Hematopoietic multipotent progenitor cell treated with erythropoietin and hydrocortisone succinate and interleukin-3 and kit ligand, for 6 days (in vitro differentiated cells): ENCODE measurements around the gene ARL4C.
"Not testable (repeated sequence)": the region's sequence is repeated elsewhere in the genome, so short reads cannot be mapped to it uniquely, and the experiment has no call there.

Source experiments
- DNase-seq: peaks from one replicate; pipeline ENCODE4 v3.0.0-alpha.2; 2015

The ARL4C gene

DNA sequence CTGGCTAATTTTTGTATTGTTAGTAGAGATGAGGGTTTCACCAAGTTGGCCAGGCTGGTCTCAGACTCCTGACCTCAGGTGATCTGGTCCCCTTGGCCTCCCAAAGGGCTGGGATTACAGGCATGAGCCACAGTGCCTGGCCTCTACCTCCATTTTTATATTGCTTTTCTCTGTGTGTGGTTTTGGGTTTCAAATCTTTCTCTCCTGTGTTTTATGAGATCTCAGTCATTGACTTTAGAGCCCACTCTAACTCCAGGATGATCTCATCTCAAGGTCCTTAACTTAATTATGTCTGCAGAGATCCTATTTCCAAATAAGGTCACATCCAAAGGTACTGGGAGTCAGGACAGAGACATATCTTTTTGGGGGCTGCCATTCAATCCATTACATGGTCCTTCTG is 24.7 kb downstream of the ARL4C start:
- no peak for DNase-seq

DNA sequence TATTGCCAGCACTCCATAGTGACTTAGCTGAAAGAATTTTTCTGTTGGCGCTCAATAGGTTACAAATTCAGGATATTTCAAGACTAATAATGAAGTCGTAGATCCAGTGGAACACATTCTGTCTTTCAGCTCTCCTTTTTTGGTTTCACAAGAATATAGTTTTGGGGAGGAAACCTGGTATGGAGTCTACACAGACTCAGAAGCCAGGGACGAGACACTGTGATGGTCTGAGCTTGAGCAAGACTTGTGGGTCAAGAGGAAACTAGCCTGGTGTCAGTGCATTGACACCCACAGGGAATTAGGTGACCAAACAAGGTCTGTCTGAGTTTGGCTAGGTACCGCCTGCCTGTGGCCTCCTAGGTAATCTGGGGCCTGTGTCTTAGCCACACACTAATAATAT is 26.9 kb downstream of the ARL4C start:
- DNase-seq = no peak

DNA sequence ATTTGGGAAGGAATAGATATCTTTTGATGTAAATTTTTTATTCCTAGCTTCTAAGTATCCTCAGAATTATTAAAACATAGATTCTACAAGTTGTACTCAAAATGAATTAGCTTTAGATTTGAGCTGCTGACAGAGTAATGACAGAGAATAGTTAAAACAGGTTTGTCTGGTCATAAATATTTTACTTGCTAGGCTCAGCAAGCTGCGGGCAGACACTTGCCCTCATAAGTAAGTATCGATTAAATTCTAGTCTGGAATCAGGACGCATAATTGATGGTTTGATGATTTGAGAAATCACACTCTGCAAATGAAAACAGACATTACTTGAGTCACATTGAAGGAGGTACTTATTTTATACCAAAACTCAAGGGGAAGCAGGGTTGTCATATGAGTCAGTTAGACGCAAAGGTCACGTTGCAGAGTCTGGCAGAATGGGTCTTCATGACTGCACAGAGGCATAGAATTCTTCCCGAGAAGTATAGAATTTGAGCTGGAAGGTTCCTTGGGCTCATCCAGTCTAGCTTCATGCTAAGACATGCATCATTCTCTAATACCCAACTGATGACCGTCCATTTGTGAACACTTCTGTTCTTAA is 27.5 kb downstream of the ARL4C start:
- no peak for DNase-seq

DNA sequence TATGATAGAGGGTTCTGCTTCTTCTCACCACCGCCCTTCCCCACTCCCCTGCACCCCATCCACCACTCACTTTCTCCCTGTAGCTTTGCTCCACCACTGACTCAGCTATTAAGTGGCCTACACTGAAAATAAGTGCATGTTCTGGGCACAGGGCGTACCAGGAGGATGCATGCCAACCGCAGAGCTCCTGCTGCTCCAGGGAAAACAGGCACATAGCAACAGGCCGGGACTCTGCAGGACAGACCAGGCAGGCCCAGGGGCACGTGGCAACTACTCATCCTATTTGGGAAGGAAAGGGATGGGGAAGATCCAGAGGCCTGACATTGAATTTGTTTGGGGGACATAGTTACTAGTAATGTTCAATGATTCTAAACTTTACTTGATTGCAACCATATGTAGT is 28.4 kb downstream of the ARL4C start:
- no peak for DNase-seq

DNA sequence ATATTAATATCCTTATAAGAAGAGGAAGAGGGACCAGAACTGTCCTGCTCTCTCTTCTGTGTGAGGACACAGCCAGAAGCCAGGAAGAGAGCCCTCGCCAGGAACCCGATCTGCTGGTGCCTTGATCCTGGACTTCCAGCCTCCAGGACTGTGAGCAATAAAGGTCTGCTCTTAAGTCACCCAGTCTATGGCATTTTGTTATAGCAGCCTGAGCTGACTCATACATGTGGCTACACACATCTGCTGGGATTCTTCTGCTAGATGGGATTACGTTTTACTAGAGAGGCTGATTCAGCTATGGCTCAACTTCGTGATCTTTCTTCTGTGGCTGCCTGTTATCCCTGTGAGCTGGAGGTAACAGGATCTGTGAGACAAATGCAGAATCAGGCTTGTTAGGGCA is 29.6 kb downstream of the ARL4C start:
- no peak for DNase-seq

DNA sequence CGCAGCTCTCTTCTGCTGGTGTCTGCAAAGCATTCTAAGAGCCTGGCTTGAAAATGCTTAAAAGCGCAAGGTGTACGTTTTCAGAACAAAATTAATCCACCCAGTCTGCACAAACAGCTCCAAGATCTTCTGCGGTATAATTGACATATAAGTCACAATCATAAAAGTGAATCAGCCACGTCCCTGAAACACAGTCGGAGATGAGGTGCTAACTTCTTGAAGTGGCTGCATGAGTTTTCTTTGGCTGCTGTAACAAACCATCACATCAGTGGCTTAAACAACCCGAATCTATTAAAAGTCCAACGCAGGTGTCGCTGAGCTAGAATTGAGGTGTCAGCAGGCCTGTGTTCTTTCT is 32.6 kb downstream of the ARL4C start:
- DNase-seq = no peak

DNA sequence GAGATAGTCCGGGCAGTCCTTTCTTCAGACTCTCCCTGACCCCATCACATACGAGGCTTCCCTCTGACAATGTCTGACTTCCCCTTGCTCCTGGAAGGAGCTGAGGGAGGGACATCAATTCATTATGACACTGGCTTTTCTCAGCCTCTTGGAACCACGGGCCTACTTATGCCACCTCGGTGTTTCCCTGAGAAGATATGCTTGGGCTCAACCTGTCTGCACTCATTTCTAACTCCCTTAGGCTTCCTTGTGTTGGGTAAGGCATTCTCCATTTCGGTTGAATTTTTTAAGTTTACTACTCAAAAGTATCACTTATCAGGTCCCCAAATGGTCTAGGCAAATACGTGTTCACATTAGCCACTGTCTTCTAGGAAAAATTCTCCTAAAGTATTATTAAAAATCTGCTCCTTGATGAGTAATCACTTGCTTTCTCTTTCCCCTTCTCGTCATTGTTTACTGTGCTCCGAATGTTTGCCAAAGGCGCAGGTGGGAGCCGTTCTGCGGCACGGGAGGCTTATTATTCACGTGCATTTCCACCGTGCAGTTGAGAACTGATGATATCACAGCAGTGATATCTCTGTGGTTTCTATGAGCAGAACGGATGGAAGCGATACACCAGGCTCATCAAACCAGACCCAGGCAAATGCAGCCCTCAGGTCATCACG is 33.1 kb downstream of the ARL4C start:
- no peak for DNase-seq

DNA sequence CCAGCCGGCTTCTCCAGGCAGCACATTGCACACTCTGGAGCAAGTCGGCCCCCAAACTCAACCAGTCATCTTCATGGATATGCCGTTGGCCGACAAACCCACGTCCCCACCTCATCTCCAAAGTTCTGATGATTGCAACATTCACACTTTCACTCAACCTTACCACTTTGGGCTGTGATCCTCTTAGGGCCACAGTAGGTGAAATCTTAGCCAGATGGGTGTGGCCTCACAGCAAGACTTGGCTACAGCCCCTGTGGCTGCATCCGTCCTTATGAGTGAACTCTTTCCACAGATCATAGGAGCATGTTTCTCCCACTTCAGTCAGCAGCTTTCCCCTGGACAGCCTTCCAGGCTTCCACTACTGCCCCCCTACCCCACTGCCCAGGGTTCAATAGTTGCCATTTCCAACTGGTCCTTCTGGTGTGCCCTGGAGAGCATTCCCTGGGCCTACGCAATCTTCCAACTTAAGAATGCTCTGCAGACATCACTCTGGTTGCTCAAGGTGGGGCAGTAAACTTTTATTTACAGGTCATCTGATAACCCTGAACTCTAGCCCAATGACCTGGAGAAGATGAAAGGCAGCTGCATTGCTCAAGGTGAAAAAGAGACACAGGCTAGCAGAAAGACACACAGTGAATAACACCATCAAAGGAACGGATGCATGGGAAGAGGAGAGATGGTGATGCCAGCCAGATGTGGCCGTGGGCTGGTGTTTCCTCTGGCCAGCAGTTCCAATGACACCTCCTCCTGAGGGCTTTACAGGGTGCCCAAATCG is 34.5 kb downstream of the ARL4C start:
- DNase-seq = no peak

DNA sequence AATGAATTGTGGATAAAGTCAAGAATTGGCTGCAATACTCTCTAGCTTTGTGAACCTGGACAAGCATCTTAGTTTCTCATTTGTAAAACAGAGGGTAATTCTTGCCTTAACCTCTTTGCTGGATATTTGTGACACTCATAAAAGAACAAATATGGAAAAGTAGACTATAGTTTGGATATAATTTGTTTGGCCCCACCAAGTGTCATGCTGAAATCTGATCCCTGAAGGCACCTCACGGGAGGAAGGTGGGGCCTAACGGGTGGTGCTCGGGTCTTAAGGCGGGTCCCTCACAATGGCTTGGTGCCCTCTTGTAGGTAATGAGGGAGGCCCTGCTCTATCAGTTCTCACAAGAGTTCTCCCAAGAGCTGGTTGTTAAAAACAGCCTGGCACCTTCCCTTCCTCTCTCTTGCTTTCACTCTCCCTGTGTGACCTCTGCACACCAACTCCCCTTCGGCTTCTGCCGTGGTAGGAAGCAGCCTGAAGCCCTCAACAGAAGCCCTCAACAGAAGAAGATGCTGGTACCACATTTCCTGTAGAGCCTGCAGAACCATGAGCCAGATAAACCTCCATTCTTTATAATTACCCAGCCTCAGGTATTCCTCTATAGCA is 37.4 kb downstream of the ARL4C start:
- DNase-seq = no peak

DNA sequence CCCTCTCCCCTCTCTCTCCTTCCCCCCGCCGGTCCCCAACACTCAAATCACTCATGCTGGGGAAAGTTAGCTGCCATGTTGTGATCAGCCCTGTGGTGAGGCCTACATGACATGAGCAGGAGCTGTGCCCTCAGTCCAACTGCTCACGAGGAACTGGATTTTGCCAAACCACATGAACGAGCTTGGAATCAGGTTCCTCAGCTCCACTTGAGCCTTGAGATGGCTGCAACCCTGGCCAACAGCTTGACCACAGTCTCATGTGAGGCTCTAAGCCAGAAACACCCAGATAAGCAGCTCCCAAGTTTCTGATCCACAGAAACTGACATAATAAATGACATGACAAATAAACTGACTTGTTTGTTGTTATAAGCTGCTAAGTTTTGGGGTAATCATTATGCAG is 38.4 kb downstream of the ARL4C start:
- no peak for DNase-seq

DNA sequence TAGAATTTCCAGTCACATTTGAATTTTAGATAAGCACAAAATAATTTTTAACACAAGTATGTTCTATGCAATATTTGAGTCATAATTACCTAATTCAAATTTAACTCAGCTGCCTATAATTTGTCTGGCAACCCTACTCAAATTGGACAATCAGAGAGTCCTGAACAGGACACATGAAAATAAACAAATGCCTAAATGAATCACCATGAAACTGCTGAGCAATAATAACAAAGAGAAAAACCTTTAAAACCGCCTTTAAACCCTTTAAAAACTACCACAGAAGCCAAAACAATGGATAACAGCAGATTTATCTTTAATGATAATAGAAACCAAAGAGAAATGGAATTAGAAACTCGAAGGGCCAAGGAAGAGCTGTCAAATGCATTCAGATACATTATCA is 39.5 kb downstream of the ARL4C start:
- DNase-seq = no peak

DNA sequence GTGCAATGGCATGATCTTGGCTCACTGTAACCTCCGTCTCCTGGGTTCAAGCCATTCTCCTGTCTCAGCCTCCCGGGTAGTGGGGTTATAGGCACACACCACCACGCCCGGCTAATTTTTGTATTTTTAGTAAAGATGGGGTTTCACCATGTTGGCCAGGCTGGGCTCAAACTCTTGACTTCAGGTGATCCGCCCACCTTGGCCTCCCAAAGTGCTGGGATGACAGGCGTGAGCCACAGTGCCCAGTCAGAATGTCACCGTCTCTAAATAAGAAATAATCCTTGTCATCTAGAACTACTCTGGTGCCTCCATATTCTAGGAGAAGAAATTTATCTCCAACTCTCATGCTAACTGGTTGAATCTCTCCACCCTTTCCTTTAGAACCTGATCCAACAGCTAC is 41.6 kb downstream of the ARL4C start:
- DNase-seq = not testable (repeated sequence)

DNA sequence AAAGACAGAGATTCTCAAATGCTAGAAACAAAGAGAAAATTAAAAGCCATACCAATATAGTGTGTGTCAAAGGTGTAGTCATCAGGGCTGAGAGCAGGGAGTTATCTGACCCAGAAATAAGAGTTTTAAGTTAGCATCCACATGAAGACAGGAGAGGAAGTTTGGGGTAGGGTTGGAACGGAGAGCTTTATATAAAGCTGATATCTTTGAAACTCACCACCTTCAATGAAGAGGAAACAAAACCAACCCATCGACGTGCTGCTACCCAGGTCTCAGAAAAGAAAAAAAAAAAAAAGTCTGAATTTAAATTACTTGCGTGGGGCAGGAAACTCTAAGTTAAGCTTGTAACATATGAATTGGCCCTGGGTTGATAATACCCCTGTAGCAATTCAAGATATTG is 42.4 kb downstream of the ARL4C start:
- DNase-seq = no peak

DNA sequence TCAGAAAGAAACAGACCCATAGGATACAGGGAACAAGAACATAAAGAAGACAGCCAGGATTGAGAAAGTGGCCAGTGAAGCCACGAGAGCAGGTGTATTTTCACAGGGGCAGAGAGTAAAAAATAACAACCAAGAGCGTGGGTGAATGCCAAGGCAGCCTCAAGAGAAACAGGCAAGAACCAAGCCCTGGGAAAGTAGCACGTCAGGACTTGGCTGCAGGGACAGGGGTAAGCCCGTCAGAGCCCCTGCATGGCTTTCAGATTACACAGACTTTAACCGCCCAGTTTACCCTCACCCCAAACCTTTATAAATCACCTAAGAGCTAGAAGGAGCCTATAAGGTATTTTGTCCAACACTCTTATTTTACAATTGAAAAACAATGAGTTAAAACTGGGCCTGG is 43.7 kb downstream of the ARL4C start:
- no peak for DNase-seq

DNA sequence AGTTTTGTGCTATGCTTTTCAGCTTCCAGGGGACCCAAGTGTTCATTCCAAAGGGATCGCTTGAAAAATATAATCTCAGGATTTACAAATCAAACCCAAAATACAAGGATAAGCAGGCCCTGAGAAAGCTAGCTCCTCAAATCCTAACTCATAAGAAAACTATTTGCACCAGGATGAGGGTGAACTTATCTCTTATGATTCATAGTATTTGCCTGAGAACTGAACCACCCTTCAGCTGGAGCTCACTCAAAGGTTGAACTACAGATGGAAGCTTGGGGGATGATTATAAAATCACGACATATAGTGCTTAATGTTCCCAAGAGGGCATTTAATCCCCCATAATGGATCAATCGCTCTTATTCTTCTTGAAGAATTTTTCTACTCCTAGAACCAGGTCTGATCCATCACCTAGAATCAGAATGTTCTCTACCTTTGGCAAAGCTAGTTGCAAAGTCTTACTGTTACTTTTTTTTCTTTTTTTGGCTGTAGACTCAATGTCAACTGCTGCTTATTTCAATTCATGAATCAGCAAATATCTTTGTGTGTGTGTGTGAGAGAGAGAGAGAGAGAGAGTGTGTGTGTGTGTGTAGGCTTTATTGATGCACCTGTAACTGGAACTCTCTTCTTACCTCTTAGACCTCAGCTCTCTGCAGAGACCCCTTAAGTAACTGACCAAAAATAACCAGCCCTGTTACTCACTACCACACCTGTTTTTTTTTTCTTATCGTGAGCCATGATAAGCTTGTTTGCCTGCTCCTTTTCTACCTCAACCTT is 44.8 kb downstream of the ARL4C start:
- DNase-seq = no peak

DNA sequence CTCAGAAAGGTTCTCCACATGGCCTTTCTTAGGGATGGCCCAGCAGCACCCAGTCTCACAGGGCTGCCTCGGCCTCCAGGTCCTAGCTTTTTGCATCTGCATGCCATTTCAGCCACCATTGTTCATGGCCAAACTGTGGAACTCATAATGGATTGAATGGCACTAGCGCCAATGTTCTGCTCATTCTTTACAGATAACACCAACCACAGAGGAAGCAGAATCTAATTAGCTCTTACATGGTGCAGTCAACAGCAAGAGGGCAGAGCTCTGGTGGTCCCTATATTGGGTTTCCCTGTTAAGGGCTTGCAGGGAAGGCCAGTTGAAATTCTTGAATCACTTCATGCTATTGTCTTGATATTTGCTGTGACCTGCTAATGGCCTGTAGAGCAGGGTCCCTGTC is 45.6 kb downstream of the ARL4C start:
- no peak for DNase-seq

DNA sequence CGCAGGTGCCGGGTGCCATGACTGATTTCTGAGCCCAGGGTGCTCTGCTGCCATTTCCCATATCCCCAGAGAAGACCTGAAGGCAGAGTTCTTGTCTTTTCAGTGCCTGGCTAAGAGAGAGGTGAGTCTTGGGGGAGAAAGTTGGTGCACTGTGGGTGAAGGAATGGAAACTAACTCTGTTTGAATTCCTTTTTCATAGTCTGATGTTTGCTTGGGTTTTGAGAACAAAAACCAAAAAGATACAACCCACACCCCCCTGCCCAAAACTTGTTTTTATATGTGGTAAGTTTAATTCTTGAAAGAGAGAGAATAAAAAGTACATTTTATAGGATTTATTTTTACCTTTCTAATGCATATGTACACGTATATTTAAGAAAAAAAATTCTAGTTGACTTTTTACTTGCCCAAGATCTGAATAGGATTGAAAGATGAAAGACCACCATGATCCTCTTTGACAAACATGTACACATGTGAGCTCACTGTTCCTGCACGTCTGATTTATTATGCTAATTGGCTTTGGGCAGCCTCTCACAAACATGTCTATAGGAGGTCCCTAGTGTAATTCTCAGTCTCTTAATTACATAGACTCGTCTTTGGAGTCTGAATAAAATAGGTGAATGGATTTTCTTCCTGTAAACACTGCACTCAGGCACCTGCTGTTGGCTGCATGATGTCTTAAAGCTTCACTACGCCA is 46.3 kb downstream of the ARL4C start:
- no peak for DNase-seq

DNA sequence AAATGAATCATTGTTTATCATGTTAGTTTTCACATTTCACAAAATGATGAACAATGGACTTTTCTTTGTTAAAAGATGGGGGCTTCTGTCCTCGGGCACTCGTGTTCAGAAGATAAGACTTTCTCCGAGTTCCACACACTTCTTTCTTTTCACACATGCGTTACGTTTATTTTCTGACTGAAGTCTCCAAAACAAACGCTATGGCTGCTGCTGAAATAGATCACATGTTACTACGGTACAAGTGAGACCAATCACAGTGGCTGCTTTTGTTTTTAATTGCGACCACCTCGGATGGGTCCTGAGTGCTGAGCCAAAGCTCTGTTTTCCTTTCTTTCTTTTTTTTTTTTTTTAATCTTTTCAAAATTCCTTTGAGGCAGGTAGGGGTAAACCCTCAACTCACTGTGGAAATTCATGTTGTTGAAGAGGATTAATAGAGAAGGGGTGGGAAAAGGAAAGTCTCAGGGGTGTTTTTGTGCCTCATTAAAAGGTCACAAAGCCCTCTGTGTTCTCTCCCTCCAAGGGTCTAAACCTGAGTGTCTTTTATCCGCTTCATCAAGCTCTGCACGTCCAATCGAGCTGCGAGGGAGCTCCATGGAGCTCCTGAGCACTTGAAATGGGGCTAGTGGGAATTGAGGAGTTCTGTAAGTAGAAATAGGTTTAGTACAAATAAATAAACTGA is 48.2 kb downstream of the ARL4C start:
- DNase-seq = no peak

DNA sequence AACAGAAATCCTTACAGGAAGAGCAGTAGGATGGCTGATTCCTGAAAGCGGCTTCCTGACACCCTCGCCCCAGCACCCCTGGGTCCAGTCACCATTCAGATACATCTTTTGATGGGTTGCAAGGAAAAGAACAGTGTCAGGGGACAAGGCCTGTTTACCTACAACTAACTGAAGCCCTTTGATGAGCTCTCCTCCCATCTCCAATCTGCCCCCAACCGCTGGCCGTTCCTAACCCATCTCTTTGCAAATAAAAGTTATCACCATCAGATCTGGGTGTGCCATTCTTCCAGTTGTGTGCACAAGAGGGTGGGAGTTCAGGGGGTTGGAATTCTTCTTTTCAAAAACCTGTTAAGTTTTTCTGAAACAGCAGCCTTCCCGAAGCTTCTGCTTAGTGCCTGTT is 48.9 kb downstream of the ARL4C start:
- DNase-seq = no peak

DNA sequence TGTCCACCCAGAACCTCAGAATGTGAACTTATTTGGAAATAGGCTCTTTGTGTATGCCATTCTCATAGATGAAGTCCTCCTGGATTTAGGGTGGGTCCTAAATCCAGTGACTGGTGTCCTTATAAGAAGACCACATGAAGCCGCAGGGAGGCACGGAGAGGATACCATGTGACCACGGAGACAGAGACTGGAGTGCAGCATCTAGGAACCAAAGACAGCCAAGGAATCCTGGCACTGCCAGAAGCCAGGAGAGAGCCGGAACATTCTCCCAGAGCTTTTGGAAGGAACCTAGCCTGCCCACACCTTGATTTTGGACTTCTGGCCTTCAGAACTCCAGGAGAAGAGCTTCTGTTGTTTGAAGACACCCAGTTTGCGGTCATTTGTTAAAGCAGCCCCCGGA is 49.7 kb downstream of the ARL4C start:
- no peak for DNase-seq

DNA sequence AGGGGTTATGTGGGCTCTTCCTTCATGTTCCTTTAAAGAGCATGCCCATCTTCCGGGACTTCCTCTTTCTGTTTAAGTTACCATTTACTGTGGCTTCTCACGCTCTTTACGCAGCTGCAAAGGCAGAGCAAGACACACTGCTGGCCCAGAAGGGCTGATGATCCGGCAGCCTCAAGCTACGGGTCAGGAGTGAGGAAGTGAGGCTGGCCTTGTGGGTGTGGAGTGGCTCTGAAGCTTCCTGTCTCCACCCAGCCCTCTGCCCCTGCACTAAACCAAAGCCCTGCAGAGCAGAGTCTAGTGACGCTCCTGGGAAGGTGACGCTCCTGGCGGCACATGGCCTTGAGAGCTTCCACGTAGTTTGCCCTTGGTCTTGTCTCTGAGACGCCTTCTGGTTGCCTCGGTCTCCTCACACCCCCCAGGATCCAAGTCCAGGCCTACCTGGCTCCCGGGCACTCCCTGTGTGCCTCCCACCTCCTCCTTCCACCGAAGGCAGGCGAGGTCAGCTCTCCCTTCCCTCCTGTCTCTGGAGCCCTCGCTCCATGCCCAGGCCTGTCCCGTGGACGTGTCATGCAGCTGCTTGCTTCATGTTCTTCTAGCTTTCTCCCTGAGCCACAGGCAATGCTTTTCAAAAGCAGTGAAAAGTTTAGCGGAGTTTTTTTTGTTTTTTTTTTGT is 50.3 kb downstream of the ARL4C start:
- DNase-seq = peak; percentile 77

DNA sequence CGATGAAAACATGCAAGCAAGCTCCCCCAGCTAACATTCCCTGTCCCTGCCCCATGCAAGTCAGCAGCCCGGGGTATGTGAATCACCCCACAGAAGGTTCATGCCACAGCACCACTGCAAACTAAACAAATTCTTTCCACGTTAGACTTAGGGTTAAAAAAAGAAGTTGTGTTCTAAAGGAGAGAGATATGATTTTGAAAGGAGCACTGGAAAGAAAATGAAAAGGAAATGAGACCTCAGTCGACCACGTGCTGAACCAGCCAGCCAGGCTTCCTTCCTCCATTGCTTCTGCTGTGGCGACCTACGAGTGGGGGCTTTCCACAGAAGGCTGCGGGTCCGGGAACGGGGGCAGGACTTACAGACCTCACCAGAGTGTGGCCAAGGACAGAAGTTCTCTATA is 52.0 kb downstream of the ARL4C start:
- DNase-seq = peak; percentile 19
